H9 (cell line): Measurements from ENCODE around the gene PRKCZ. TPM values are rescaled to one million over a fixed set of nuclear protein-coding genes. Genes with fewer than 3 reads are reported as not detected.

Source experiments
- DNase-seq: peaks from one replicate; pipeline ENCODE4 v3.0.0-alpha.2; 2017
- H2AFZ ChIP-seq: one replicate; pipeline ENCODE4 v1.6.1; 2013; ENCODE audit warnings: mild to moderate bottlenecking, low read length, control low read depth, moderate library complexity
- H2AK5ac ChIP-seq: 2 replicates; pipeline ENCODE4 v1.6.1; 2013; ENCODE audit warnings: low read length, control low read depth, mixed read lengths; ENCODE audit not compliant: insufficient read length
- H2BK120ac ChIP-seq: one replicate; pipeline ENCODE4 v1.6.1; 2013; ENCODE audit warnings: low read depth, mild to moderate bottlenecking, low read length, control low read depth, inconsistent platforms; ENCODE audit not compliant: poor library complexity, severe bottlenecking
- H2BK12ac ChIP-seq: 2 replicates; pipeline ENCODE4 v1.6.1; 2013; ENCODE audit warnings: low read length, control low read depth, mixed read lengths, low read depth; ENCODE audit not compliant: insufficient read length
- H2BK15ac ChIP-seq: 2 replicates; pipeline ENCODE4 v1.6.1; 2013; ENCODE audit warnings: low read depth, low read length, control low read depth
- H2BK20ac ChIP-seq: one replicate; pipeline ENCODE4 v1.6.1; 2013; ENCODE audit warnings: low read depth, mild to moderate bottlenecking, low read length, control low read depth, inconsistent platforms; ENCODE audit not compliant: poor library complexity, severe bottlenecking
- H2BK5ac ChIP-seq: 2 replicates; pipeline ENCODE4 v1.6.1; 2013; ENCODE audit warnings: low read length, control low read depth, mixed read lengths; ENCODE audit not compliant: insufficient read length
- H3K14ac ChIP-seq: 2 replicates; pipeline ENCODE4 v1.6.1; 2013; ENCODE audit warnings: low read length, control low read depth; ENCODE audit not compliant: insufficient read depth
- H3K18ac ChIP-seq: 2 replicates; pipeline ENCODE4 v1.6.1; 2013; ENCODE audit warnings: low read depth, mild to moderate bottlenecking, mixed read lengths, low read length, control low read depth; ENCODE audit not compliant: insufficient read length
- H3K23ac ChIP-seq: 2 replicates; pipeline ENCODE4 v1.6.1; 2013; ENCODE audit warnings: low read length, control low read depth, mixed read lengths, low read depth; ENCODE audit not compliant: insufficient read length
- H3K23me2 ChIP-seq: 2 replicates; pipeline ENCODE4 v1.6.1; 2013; ENCODE audit warnings: low read depth, mild to moderate bottlenecking, mixed read lengths, low read length, control low read depth; ENCODE audit not compliant: insufficient read length, poor library complexity, severe bottlenecking
- H3K27ac ChIP-seq: 2 replicates; pipeline ENCODE4 v1.5.1; 2013; ENCODE audit warnings: low read length, control low read depth, mixed read lengths, low read depth; ENCODE audit not compliant: insufficient read length
- H3K27me3 ChIP-seq: 2 replicates; pipeline ENCODE4 v1.6.1; 2013; ENCODE audit warnings: low read length, control low read depth, inconsistent platforms; ENCODE audit not compliant: insufficient read depth
- H3K4ac ChIP-seq: 2 replicates; pipeline ENCODE4 v1.6.1; 2013; ENCODE audit warnings: low read depth, mild to moderate bottlenecking, control low read depth, inconsistent platforms, low read length, moderate library complexity
- H3K4me1 ChIP-seq: 2 replicates; pipeline ENCODE4 v1.6.1; 2013; ENCODE audit warnings: low read length, control low read depth, inconsistent platforms; ENCODE audit not compliant: insufficient read depth
- H3K4me2 ChIP-seq: 2 replicates; pipeline ENCODE4 v1.6.1; 2013; ENCODE audit warnings: low read length, control low read depth, mixed read lengths; ENCODE audit not compliant: insufficient read length, insufficient read depth
- H3K56ac ChIP-seq: 2 replicates; pipeline ENCODE4 v1.6.1; 2013; ENCODE audit warnings: low read depth, mild to moderate bottlenecking, mixed read lengths, low read length, control low read depth; ENCODE audit not compliant: insufficient read length
- H3K79me1 ChIP-seq: 2 replicates; pipeline ENCODE4 v1.6.1; 2013; ENCODE audit warnings: low read depth, mild to moderate bottlenecking, moderate library complexity, low read length, control low read depth, inconsistent platforms; ENCODE audit not compliant: insufficient read depth, poor library complexity, severe bottlenecking
- H3K79me2 ChIP-seq: 2 replicates; pipeline ENCODE4 v1.6.1; 2013; ENCODE audit warnings: low read length, control low read depth, inconsistent platforms; ENCODE audit not compliant: insufficient read depth
- H3K9ac ChIP-seq: 2 replicates; pipeline ENCODE4 v1.6.1; 2013; ENCODE audit warnings: low read length, control low read depth, mixed read lengths; ENCODE audit not compliant: insufficient read length; ENCODE audit errors: extremely low read depth
- H3K9me3 ChIP-seq: one replicate; pipeline ENCODE4 v1.6.1; 2013; ENCODE audit warnings: low read depth, low read length, inconsistent platforms; ENCODE audit not compliant: control insufficient read depth
- H3T11ph ChIP-seq: one replicate; pipeline ENCODE4 v1.6.1; 2013; ENCODE audit warnings: mild to moderate bottlenecking, low read length, control low read depth, inconsistent platforms
- H4K20me1 ChIP-seq: one replicate; pipeline ENCODE4 v1.6.1; 2013; ENCODE audit not compliant: control insufficient read depth, insufficient read length, insufficient read depth
- H4K5ac ChIP-seq: 2 replicates; pipeline ENCODE4 v1.6.1; 2013; ENCODE audit warnings: low read depth, mild to moderate bottlenecking, mixed read lengths, low read length, control low read depth; ENCODE audit not compliant: insufficient read length
- H4K8ac ChIP-seq: replicated peaks from 2 replicates; pipeline ENCODE4 v1.6.1; 2013; ENCODE audit warnings: low read length, control low read depth, mixed read lengths, low read depth; ENCODE audit not compliant: insufficient read length
- H4K91ac ChIP-seq: 2 replicates; pipeline ENCODE4 v1.6.1; 2013; ENCODE audit warnings: low read depth, mild to moderate bottlenecking, moderate library complexity, mixed read lengths, low read length, control low read depth; ENCODE audit not compliant: insufficient read length
- H3K27ac Mint-ChIP-seq, 3 experiments: 2 replicates in 2 of 3; 3 replicates in 1 of 3; pipeline ENCODE4 v1.8.0; 2020 to 2021; ENCODE audit warnings: mixed read lengths in 3 of 3, mild to moderate bottlenecking in 1 of 3, moderate library complexity in 1 of 3
- H3K27me3 Mint-ChIP-seq: 2 replicates; pipeline ENCODE4 v1.8.0; 2021; ENCODE audit warnings: low read depth, mild to moderate bottlenecking, moderate library complexity, mixed read lengths
- H3K36me3 Mint-ChIP-seq, 3 experiments: 2 replicates in 2 of 3; 3 replicates in 1 of 3; pipeline ENCODE4 v1.8.0; 2020 to 2021; ENCODE audit warnings: low read depth in 3 of 3, mixed read lengths in 3 of 3; ENCODE audit not compliant: insufficient read depth in 1 of 3
- H3K4me1 Mint-ChIP-seq, 2 experiments: 2 replicates each; pipeline ENCODE4 v1.8.0; 2020; ENCODE audit warnings: mixed read lengths in 2 of 2
- H3K4me3 Mint-ChIP-seq, 2 experiments: 2 replicates in 1 of 2; 3 replicates in 1 of 2; pipeline ENCODE4 v1.8.0; 2020 to 2021; ENCODE audit warnings: mild to moderate bottlenecking in 2 of 2, mixed read lengths in 2 of 2, moderate library complexity in 1 of 2
- H3K9me3 Mint-ChIP-seq, 2 experiments: 2 replicates in 1 of 2; 3 replicates in 1 of 2; pipeline ENCODE4 v1.8.0; 2020; ENCODE audit warnings: mild to moderate bottlenecking in 2 of 2, mixed read lengths in 2 of 2, moderate library complexity in 1 of 2
- WGBS: extraction: QIAGEN DNeasy Blood & Tissue Kit; methylation state at CpG from one replicate; pipeline ENCODE4 v1.1.7; 2013; ENCODE audit warnings: missing lambda C conversion rate, low lambda C conversion rate, mixed read lengths; ENCODE audit not compliant: insufficient read length; ENCODE audit errors: extremely low coverage; 5-methylcytosine and 5-hydroxymethylcytosine counted together
- total RNA-seq: library from RNA; stranded (reverse); gene quantifications from 2 replicates; pipeline ENCODE4 v1.2.1, GENCODE V29; 2021
- TF ChIP-seq, protein P1 (sequence below): fragments of 200-600 bp; sonication (generic); conservative IDR thresholded peaks from 3 replicates; pipeline ENCODE4 v1.8.0; 2021; ENCODE audit warnings: antibody characterized with exemption, mild to moderate bottlenecking

PRKCZ gene
- total RNA-seq, 1 experiment from 2014 or later = 48.4 TPM

DNA sequence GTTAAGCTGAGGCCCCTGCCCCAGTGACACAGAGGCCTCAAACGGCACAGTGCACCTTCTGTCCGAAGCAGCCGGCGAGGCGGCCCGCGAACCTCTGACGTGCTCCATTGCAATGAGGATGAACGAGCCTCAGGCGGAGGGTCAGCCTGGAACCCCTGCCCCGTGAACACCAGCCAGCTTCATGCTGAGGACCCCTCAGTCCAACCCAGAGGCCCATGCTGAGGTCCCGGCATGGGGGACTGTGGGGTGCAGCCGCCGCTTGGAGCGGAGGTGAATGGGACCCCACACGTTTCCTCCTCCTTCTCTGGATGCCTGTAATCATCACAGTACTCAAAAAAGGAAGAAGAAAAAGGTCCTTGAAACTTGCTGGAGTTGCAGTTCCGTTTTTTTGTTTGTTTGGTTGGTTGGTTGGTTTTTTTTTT is 62.1 kb downstream of the PRKCZ start:
- Histone ChIP-seq H2BK5ac (no peak overlapping the region), H3K27me3 (no peaks in the 10 kb centered on the region), H3K4me2 (no peak overlapping the region), H3K14ac (no peak overlapping the region), H3K9ac (no peak overlapping the region), H3K4ac (no peak overlapping the region), H3K4me1 (no peaks in the 10 kb centered on the region; the same call in 1 of the 2 replicates), H3K27ac (no peak overlapping the region), H2BK120ac (no peak overlapping the region), H3K23me2 (peaks cover 3% of the 10 kb centered on the region), H2BK15ac (no peak overlapping the region), H3K79me2 (no peaks in the 10 kb centered on the region), H4K8ac (no peak overlapping the region), H4K20me1 (no peaks in the 10 kb centered on the region), H4K91ac (no peak overlapping the region), H4K5ac (no peak overlapping the region), H3K79me1 (no peaks in the 10 kb centered on the region), H3T11ph (no peak overlapping the region), H2BK12ac (no peak overlapping the region), H3K56ac (no peak overlapping the region), H3K9me3 (no peaks in the 10 kb centered on the region), H2BK20ac (no peak overlapping the region), H3K23ac (no peak overlapping the region), H3K18ac (no peak overlapping the region), H2AFZ (no peak overlapping the region), H2AK5ac (no peak overlapping the region)
- DNase-seq = no peak
- peaks cover 24 to 26% of the 10 kb centered on the region in 2 experiments for H3K4me1 Mint-ChIP-seq
- no peaks in the 10 kb centered on the region; the same call in 1 of the 2 replicates for H3K27me3 Mint-ChIP-seq
- no peak overlapping the region for H3K4me3 Mint-ChIP-seq
- H3K9me3 Mint-ChIP-seq = no peaks in the 10 kb centered on the region
- H3K27ac Mint-ChIP-seq = peak overlapping the region in 1 of 3 experiments; percentile 48; a peak in 1 of 7 replicates
- H3K36me3 Mint-ChIP-seq = peaks cover 0 to 16% (median 5%) of the 10 kb centered on the region in 3 experiments; a peak in 3 of 7 replicates
- no CpG with 5 or more reads among the region's 17 CpGs for WGBS
- TF ChIP-seq, protein P1, sequence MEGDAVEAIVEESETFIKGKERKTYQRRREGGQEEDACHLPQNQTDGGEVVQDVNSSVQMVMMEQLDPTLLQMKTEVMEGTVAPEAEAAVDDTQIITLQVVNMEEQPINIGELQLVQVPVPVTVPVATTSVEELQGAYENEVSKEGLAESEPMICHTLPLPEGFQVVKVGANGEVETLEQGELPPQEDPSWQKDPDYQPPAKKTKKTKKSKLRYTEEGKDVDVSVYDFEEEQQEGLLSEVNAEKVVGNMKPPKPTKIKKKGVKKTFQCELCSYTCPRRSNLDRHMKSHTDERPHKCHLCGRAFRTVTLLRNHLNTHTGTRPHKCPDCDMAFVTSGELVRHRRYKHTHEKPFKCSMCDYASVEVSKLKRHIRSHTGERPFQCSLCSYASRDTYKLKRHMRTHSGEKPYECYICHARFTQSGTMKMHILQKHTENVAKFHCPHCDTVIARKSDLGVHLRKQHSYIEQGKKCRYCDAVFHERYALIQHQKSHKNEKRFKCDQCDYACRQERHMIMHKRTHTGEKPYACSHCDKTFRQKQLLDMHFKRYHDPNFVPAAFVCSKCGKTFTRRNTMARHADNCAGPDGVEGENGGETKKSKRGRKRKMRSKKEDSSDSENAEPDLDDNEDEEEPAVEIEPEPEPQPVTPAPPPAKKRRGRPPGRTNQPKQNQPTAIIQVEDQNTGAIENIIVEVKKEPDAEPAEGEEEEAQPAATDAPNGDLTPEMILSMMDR = no peak
